ENCODE measurements around the gene EPB41L4A.

DNA sequence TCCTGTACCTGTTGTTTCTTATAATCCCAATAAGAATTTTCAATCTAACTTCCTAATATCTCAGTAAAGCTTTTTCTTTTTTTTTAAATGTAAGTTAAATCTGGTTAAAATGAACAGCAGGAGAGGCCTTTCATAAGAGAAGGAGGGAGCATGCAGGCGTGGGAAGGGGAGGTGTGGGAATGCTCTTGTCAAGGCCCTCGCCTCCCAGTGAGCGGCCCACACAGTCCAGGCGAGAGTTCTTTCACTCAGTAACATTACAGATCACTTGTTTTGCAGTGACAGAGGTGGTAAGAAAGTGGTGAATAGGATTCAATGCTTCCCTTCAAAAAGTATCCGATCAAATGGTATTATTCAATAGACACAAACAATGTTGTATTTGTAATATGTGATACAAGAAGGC lies 125.0 kb downstream of the EPB41L4A start:
- no peak for TF ChIP-seq POLR2A (IDR thresholded peaks at IDR 0.05)
- no peak for TF ChIP-seq CTCF (IDR thresholded peaks at IDR 0.05)

Data from body of pancreas (tissue), 4 donors.